HEK293 (cell line): ENCODE measurements around the gene NCMAP.

Source experiments
- CTCF ChIA-PET: fragments of 350-600 bp; formaldehyde crosslinking; extraction: SDS; loops from one replicate; lab custom pipeline; 2021; ENCODE audit warnings: antibody characterized with exemption; lab: Yijun Ruan, JAX
- POLR2A ChIA-PET: fragments of 300-600 bp; formaldehyde crosslinking; extraction: SDS; loops from one replicate; lab custom pipeline; 2020; ENCODE audit warnings: antibody characterized with exemption, inconsistent platforms; lab: Yijun Ruan, JAX
- H3K27ac ChIP-seq: fragments of 200-500 bp; sonication (Bioruptor generic); 2 replicates; pipeline ENCODE4 v1.5.1; 2014; ENCODE audit warnings: low read depth, low read length, control low read depth, inconsistent platforms; ENCODE audit errors: extremely low read depth
- H3K36me3 ChIP-seq, 2 experiments: fragments of 200-500 bp in 1 of 2; sonication (Bioruptor generic) in 1 of 2; 1 replicate in 1 of 2; 2 replicates in 1 of 2; pipeline ENCODE4 v1.5.1; 2014 to 2017; ENCODE audit warnings: inconsistent platforms in 2 of 2, low read length in 2 of 2; ENCODE audit not compliant: control insufficient read depth in 2 of 2, insufficient read depth in 1 of 2
- H3K4me1 ChIP-seq: fragments of 200-500 bp; sonication (Bioruptor generic); 2 replicates; pipeline ENCODE4 v1.5.1; 2014; ENCODE audit warnings: mild to moderate bottlenecking, low read length, inconsistent platforms; ENCODE audit not compliant: control insufficient read depth, insufficient read depth
- H3K4me3 ChIP-seq: 2 replicates; pipeline ENCODE4 v1.5.1; 2011; ENCODE audit warnings: low read depth, mild to moderate bottlenecking, control low read depth, low read length, moderate library complexity
- H3K9me3 ChIP-seq: fragments of 200-500 bp; sonication (Bioruptor generic); 2 replicates; pipeline ENCODE4 v1.5.1; 2014; ENCODE audit warnings: low read depth, low read length, inconsistent platforms; ENCODE audit not compliant: control insufficient read depth, insufficient read depth
- HIC1 ChIP-seq: fragments of 450-650 bp; formaldehyde crosslinking; IDR thresholded peaks from 2 replicates; pipeline ENCODE4 v1.5.1; 2016; ENCODE audit warnings: missing biosample characterization, missing genetic modification characterization
- SCRT1 ChIP-seq: fragments of 450-650 bp; formaldehyde crosslinking; IDR thresholded peaks from 2 replicates; pipeline ENCODE4 v1.5.1; 2016; ENCODE audit warnings: missing biosample characterization, missing genetic modification characterization, borderline replicate concordance
- TCF7L2 ChIP-seq: IDR thresholded peaks from 2 replicates; pipeline ENCODE4 v1.6.1; 2011; ENCODE audit warnings: low read depth, mild to moderate bottlenecking, inconsistent platforms, low read length, moderate library complexity, borderline replicate concordance
- ZEB2 ChIP-seq: fragments of 450-650 bp; formaldehyde crosslinking; IDR thresholded peaks from 2 replicates; pipeline ENCODE4 v1.5.1; 2016; ENCODE audit warnings: missing biosample characterization, missing genetic modification characterization
- ZNF10 ChIP-seq: fragments of 450-650 bp; formaldehyde crosslinking; IDR thresholded peaks from 2 replicates; pipeline ENCODE4 v1.5.1; 2017; ENCODE audit warnings: missing biosample characterization, missing genetic modification characterization
- ZNF140 ChIP-seq: fragments of 450-650 bp; formaldehyde crosslinking; IDR thresholded peaks from 2 replicates; pipeline ENCODE4 v1.5.1; 2016; ENCODE audit warnings: missing biosample characterization, missing genetic modification characterization
- ZNF155 ChIP-seq: fragments of 450-650 bp; formaldehyde crosslinking; IDR thresholded peaks from 2 replicates; pipeline ENCODE4 v1.5.1; 2016; ENCODE audit warnings: missing biosample characterization, missing genetic modification characterization
- ZNF157 ChIP-seq: fragments of 450-650 bp; formaldehyde crosslinking; IDR thresholded peaks from 2 replicates; pipeline ENCODE4 v1.5.1; 2016; ENCODE audit warnings: missing biosample characterization, missing genetic modification characterization
- ZNF169 ChIP-seq: fragments of 450-650 bp; formaldehyde crosslinking; IDR thresholded peaks from 2 replicates; pipeline ENCODE4 v1.5.1; 2016; ENCODE audit warnings: missing biosample characterization, missing genetic modification characterization
- ZNF280C ChIP-seq: fragments of 450-650 bp; formaldehyde crosslinking; IDR thresholded peaks from 2 replicates; pipeline ENCODE4 v1.5.1; 2016; ENCODE audit warnings: missing biosample characterization, missing genetic modification characterization
- ZNF311 ChIP-seq: fragments of 450-650 bp; formaldehyde crosslinking; IDR thresholded peaks from 2 replicates; pipeline ENCODE4 v1.5.1; 2017; ENCODE audit warnings: missing biosample characterization, missing genetic modification characterization, borderline replicate concordance
- ZNF341 ChIP-seq: fragments of 450-650 bp; formaldehyde crosslinking; IDR thresholded peaks from 2 replicates; pipeline ENCODE4; 2016; ENCODE audit warnings: low read depth, missing biosample characterization, missing genetic modification characterization
- ZNF391 ChIP-seq: fragments of 450-650 bp; formaldehyde crosslinking; IDR thresholded peaks from 2 replicates; pipeline ENCODE4 v1.5.1; 2016; ENCODE audit warnings: low read depth, missing biosample characterization, missing genetic modification characterization, borderline replicate concordance
- ZNF514 ChIP-seq: fragments of 450-650 bp; formaldehyde crosslinking; IDR thresholded peaks from 2 replicates; pipeline ENCODE4 v1.5.1; 2016; ENCODE audit warnings: missing biosample characterization, missing genetic modification characterization
- ZNF596 ChIP-seq: fragments of 450-650 bp; IDR thresholded peaks from 2 replicates; pipeline ENCODE4 v1.5.0; 2018; ENCODE audit warnings: missing biosample characterization, mild to moderate bottlenecking, missing genetic modification characterization, moderate library complexity
- ZNF623 ChIP-seq: fragments of 450-650 bp; formaldehyde crosslinking; IDR thresholded peaks from 2 replicates; pipeline ENCODE4 v1.5.1; 2016; ENCODE audit warnings: missing biosample characterization, missing genetic modification characterization
- ZNF660 ChIP-seq: fragments of 450-650 bp; IDR thresholded peaks from 2 replicates; pipeline ENCODE4 v1.5.1; 2018; ENCODE audit warnings: missing biosample characterization, mild to moderate bottlenecking, missing genetic modification characterization
- TF ChIP-seq, protein P1 (sequence below): fragments of 450-650 bp; formaldehyde crosslinking; IDR thresholded peaks from 2 replicates; pipeline ENCODE4 v1.5.1; 2017; ENCODE audit warnings: missing biosample characterization, mild to moderate bottlenecking, missing genetic modification characterization, moderate library complexity
- TF ChIP-seq, protein P2 (sequence below): fragments of 450-650 bp; formaldehyde crosslinking; IDR thresholded peaks from 2 replicates; pipeline ENCODE4 v1.5.1; 2017; ENCODE audit warnings: missing biosample characterization, missing genetic modification characterization
- TF ChIP-seq, protein P3 (sequence below): fragments of 450-650 bp; formaldehyde crosslinking; IDR thresholded peaks from 2 replicates; pipeline ENCODE4 v1.5.1; 2016; ENCODE audit warnings: missing biosample characterization, missing genetic modification characterization
- TF ChIP-seq, protein P4 (sequence below): fragments of 450-650 bp; formaldehyde crosslinking; IDR thresholded peaks from 2 replicates; pipeline ENCODE4 v1.5.1; 2016; ENCODE audit warnings: missing biosample characterization, missing genetic modification characterization

NCMAP gene

DNA sequence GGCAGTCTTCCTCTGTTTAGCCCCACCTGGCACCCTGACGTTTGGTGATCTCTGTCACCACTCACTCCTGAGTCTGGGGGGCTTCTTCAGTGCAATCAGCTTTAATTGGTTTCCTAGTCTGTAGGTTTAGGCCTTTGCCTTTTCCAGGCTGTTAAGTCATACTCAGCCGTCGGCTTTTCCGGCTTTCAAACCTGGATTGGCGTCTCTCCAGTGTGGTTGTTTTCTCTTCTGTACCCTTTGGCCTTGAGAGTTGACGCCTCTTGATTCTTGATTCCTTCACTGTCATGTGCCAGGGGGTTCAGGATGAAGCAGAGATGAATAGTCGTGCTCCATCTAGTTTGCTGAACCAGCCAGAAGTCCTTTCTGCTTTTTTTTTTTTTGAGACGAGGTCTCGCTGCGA is 24.9 kb downstream of the NCMAP start:
- H3K36me3 ChIP-seq, result no peaks in the 10 kb centered on the region
- H3K4me3 ChIP-seq, result no peak overlapping the region
- POLR2A ChIA-PET, result no interaction called here
- TF ChIP-seq ZNF155 (tag by site-specific recombination) (no peak), ZNF157 (no peak), ZNF514 (tag by site-specific recombination) (no peak), SCRT1 (tag by site-specific recombination) (no peak), ZNF341 (tag by site-specific recombination) (no peak), ZNF623 (tag by site-specific recombination) (no peak), HIC1 (tag by site-specific recombination) (no peak), ZNF660 (tag by site-specific recombination) (no peak), ZNF169 (tag by site-specific recombination) (no peak), ZNF280C (no peak), ZNF311 (tag by site-specific recombination) (no peak)
- TF ChIP-seq, protein P1, sequence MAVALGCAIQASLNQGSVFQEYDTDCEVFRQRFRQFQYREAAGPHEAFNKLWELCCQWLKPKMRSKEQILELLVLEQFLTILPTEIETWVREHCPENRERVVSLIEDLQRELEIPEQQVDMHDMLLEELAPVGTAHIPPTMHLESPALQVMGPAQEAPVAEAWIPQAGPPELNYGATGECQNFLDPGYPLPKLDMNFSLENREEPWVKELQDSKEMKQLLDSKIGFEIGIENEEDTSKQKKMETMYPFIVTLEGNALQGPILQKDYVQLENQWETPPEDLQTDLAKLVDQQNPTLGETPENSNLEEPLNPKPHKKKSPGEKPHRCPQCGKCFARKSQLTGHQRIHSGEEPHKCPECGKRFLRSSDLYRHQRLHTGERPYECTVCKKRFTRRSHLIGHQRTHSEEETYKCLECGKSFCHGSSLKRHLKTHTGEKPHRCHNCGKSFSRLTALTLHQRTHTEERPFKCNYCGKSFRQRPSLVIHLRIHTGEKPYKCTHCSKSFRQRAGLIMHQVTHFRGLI (tag by site-specific recombination), result no peak
- TF ChIP-seq, protein P2, sequence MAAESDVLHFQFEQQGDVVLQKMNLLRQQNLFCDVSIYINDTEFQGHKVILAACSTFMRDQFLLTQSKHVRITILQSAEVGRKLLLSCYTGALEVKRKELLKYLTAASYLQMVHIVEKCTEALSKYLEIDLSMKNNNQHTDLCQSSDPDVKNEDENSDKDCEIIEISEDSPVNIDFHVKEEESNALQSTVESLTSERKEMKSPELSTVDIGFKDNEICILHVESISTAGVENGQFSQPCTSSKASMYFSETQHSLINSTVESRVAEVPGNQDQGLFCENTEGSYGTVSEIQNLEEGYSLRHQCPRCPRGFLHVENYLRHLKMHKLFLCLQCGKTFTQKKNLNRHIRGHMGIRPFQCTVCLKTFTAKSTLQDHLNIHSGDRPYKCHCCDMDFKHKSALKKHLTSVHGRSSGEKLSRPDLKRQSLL (tag by site-specific recombination), result no peak
- TF ChIP-seq, protein P3, sequence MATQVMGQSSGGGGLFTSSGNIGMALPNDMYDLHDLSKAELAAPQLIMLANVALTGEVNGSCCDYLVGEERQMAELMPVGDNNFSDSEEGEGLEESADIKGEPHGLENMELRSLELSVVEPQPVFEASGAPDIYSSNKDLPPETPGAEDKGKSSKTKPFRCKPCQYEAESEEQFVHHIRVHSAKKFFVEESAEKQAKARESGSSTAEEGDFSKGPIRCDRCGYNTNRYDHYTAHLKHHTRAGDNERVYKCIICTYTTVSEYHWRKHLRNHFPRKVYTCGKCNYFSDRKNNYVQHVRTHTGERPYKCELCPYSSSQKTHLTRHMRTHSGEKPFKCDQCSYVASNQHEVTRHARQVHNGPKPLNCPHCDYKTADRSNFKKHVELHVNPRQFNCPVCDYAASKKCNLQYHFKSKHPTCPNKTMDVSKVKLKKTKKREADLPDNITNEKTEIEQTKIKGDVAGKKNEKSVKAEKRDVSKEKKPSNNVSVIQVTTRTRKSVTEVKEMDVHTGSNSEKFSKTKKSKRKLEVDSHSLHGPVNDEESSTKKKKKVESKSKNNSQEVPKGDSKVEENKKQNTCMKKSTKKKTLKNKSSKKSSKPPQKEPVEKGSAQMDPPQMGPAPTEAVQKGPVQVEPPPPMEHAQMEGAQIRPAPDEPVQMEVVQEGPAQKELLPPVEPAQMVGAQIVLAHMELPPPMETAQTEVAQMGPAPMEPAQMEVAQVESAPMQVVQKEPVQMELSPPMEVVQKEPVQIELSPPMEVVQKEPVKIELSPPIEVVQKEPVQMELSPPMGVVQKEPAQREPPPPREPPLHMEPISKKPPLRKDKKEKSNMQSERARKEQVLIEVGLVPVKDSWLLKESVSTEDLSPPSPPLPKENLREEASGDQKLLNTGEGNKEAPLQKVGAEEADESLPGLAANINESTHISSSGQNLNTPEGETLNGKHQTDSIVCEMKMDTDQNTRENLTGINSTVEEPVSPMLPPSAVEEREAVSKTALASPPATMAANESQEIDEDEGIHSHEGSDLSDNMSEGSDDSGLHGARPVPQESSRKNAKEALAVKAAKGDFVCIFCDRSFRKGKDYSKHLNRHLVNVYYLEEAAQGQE, result no peak
- no peaks in the 10 kb centered on the region for H3K4me1 ChIP-seq
- H3K9me3 ChIP-seq, result no peaks in the 10 kb centered on the region
- CTCF ChIA-PET, result interaction anchor here (1.3 to 1.4 kb wide), 2 partner anchors 17 to 39 kb away, joined by 4 read pairs; no protein-coding TSS in a partner anchor
- no peak overlapping the region for H3K27ac ChIP-seq

DNA sequence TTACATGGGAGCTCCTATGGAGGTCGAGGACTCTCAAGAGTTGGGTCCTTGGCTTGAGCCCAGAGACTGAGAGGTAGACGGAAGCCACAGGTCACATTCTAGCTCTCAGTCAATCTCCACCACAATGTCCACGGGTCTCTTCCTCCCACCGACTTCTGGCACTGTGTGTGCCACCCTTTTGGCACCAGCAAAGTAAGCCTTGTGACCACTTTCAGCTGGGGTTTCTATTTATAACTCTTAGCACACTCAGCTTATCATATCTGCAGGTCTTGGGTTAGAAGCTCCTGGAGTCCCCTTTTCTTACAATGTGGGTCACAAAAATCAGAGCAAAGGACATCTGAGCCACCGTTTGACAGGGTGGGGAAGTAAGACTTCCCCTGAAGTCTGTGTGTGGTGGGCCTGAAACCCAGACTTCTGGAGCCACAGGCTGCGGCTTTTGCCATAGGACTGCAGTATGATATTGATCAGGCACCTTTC is 28.3 kb downstream of the NCMAP start:
- H3K4me3 ChIP-seq, result no peak overlapping the region
- H3K9me3 ChIP-seq, result no peaks in the 10 kb centered on the region
- CTCF ChIA-PET, result interaction anchor here (0.5 to 7.4 kb wide), 4 partner anchors 16 to 348 kb away, joined by 3 to 69 read pairs (median 4); partner anchors contain the start of gene RUNX3
- no peaks in the 10 kb centered on the region for H3K36me3 ChIP-seq
- no peak overlapping the region for H3K27ac ChIP-seq
- H3K4me1 ChIP-seq, result no peaks in the 10 kb centered on the region
- POLR2A ChIA-PET, result no interaction called here
- TF ChIP-seq ZNF140 (tag by site-specific recombination), result no peak
- no peak for TF ChIP-seq ZNF10 (tag by site-specific recombination)
- TF ChIP-seq ZNF596 (tag by site-specific recombination), result no peak
- TF ChIP-seq ZEB2 (tag by site-specific recombination), result no peak
- no peak for TF ChIP-seq ZNF391 (tag by site-specific recombination)
- TF ChIP-seq, protein P4, sequence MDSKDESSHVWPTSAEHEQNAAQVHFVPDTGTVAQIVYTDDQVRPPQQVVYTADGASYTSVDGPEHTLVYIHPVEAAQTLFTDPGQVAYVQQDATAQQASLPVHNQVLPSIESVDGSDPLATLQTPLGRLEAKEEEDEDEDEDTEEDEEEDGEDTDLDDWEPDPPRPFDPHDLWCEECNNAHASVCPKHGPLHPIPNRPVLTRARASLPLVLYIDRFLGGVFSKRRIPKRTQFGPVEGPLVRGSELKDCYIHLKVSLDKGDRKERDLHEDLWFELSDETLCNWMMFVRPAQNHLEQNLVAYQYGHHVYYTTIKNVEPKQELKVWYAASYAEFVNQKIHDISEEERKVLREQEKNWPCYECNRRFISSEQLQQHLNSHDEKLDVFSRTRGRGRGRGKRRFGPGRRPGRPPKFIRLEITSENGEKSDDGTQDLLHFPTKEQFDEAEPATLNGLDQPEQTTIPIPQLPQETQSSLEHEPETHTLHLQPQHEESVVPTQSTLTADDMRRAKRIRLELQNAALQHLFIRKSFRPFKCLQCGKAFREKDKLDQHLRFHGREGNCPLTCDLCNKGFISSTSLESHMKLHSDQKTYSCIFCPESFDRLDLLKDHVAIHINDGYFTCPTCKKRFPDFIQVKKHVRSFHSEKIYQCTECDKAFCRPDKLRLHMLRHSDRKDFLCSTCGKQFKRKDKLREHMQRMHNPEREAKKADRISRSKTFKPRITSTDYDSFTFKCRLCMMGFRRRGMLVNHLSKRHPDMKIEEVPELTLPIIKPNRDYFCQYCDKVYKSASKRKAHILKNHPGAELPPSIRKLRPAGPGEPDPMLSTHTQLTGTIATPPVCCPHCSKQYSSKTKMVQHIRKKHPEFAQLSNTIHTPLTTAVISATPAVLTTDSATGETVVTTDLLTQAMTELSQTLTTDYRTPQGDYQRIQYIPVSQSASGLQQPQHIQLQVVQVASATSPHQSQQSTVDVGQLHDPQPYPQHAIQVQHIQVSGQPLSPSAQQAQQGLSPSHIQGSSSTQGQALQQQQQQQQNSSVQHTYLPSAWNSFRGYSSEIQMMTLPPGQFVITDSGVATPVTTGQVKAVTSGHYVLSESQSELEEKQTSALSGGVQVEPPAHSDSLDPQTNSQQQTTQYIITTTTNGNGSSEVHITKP (tag by site-specific recombination), result no peak
- TF ChIP-seq TCF7L2, result no peak
